Glutamatergic neuron (in vitro differentiated cells): Measurements from ENCODE around the gene GAL. TPM values are rescaled to one million over a fixed set of nuclear protein-coding genes. Genes with fewer than 3 reads are reported as not detected.

ENCODE experiments used
- DNase-seq: peaks from one replicate; pipeline ENCODE4 v3.0.0; 2022
- H3K27ac Mint-ChIP-seq: one replicate; pipeline ENCODE4 v1.8.0; 2020; ENCODE audit warnings: mild to moderate bottlenecking, mixed read lengths, inconsistent platforms; ENCODE audit not compliant: unreplicated experiment
- H3K27me3 Mint-ChIP-seq: one replicate; pipeline ENCODE4 v1.8.0; 2020; ENCODE audit warnings: mild to moderate bottlenecking, moderate library complexity, mixed read lengths, inconsistent platforms; ENCODE audit not compliant: unreplicated experiment
- H3K36me3 Mint-ChIP-seq: one replicate; pipeline ENCODE4 v1.8.0; 2020; ENCODE audit warnings: mild to moderate bottlenecking, mixed read lengths, inconsistent platforms; ENCODE audit not compliant: unreplicated experiment
- H3K4me1 Mint-ChIP-seq: one replicate; pipeline ENCODE4 v1.8.0; 2020; ENCODE audit warnings: mild to moderate bottlenecking, low read depth, mixed read lengths, inconsistent platforms; ENCODE audit not compliant: unreplicated experiment
- H3K4me3 Mint-ChIP-seq: one replicate; pipeline ENCODE4 v1.8.0; 2020; ENCODE audit warnings: mild to moderate bottlenecking, mixed read lengths, inconsistent platforms; ENCODE audit not compliant: unreplicated experiment
- H3K9me3 Mint-ChIP-seq: one replicate; pipeline ENCODE4 v1.8.0; 2020; ENCODE audit warnings: mild to moderate bottlenecking, moderate library complexity, mixed read lengths, inconsistent platforms; ENCODE audit not compliant: unreplicated experiment
- CTCF ChIP-seq: fragments of 200-600 bp; sonication (generic); IDR thresholded peaks from one replicate; pipeline ENCODE4 v1.5.0; 2021; ENCODE audit not compliant: partially characterized antibody, unreplicated experiment
- total RNA-seq: library from RNA; stranded (reverse); fragmentation: NEBNext Ultra II Directional; extraction: Animal tissue kit (Norgen Biotek cat#: 25700); gene quantifications from one replicate; pipeline ENCODE4 v1.2.1, GENCODE V29; 2021; ENCODE audit not compliant: unreplicated experiment

Gene GAL
- total RNA-seq, 1 donor from 2014 or later, result 37.6 TPM

DNA sequence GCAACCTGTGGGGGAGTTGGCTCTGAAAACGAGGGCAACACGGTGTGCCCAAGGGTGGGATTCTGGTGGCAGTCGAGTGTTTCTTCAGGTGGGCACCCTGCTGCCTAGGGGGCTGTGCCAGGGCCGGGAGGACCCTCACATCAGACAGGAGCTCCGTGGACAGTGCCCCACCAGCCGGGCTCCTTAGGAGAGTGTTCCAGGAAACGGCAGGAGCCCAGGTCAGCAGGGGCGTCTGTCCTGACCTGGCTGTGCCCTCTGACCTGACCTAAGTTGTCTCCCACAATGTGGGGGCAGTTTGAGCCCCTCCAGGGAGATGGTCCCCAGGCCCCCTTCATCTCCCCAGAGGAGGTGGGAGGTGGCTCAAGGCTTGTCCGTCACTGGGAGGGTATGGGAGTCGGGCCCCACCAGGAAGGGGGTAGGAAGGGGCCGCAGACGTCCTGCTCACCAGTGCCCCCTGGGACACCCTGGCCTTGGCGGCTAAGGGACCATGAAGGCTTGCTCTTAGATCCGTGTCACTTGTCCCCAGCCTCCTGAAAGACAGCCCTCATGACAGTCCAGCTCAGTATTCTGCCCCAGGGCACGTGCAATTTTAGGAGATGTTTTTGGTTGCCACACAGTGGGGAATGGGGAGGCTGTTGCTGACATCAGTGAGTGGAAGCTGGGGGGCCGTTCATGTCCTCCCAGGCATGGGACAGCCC lies 32.2 kb upstream of the GAL start:
- Mint-ChIP-seq H3K27me3 (no peaks in the 10 kb centered on the region), H3K4me3 (no peak overlapping the region), H3K9me3 (peaks cover 1% of the 10 kb centered on the region), H3K27ac (no peak overlapping the region), H3K36me3 (peaks cover 19% of the 10 kb centered on the region), H3K4me1 (no peaks in the 10 kb centered on the region)
- DNase-seq, result no peak
- TF ChIP-seq CTCF, result no peak

- Mint-ChIP-seq H3K4me3 (no peak overlapping the region), H3K4me1 (no peaks in the 10 kb centered on the region), H3K27ac (no peak overlapping the region), H3K9me3 (peaks cover 1% of the 10 kb centered on the region), H3K27me3 (no peaks in the 10 kb centered on the region), H3K36me3 (peaks cover 15% of the 10 kb centered on the region)
- DNase-seq, result no peak
- no peak for TF ChIP-seq CTCF
These were observed 31.6 kb upstream of the GAL start for GRCh38 chr11:68652683-68653156.

- H3K36me3 Mint-ChIP-seq, result peaks cover 15% of the 10 kb centered on the region
- no peak overlapping the region for H3K27ac Mint-ChIP-seq
- H3K4me3 Mint-ChIP-seq, result no peak overlapping the region
- H3K27me3 Mint-ChIP-seq, result no peaks in the 10 kb centered on the region
- TF ChIP-seq CTCF, result no peak
- DNase-seq, result no peak
- peaks cover 3% of the 10 kb centered on the region for H3K9me3 Mint-ChIP-seq
- H3K4me1 Mint-ChIP-seq, result no peaks in the 10 kb centered on the region
These were observed 30.6 kb upstream of the GAL start for GRCh38 chr11:68653486-68654430.

GRCh38 chr11:68654978-68655377 lies 29.4 kb upstream of the GAL start:
- no peaks in the 10 kb centered on the region for H3K27me3 Mint-ChIP-seq
- H3K4me3 Mint-ChIP-seq, result no peak overlapping the region
- no peak for TF ChIP-seq CTCF
- H3K36me3 Mint-ChIP-seq, result peaks cover 15% of the 10 kb centered on the region
- peaks cover 3% of the 10 kb centered on the region for H3K9me3 Mint-ChIP-seq
- no peak overlapping the region for H3K27ac Mint-ChIP-seq
- no peak for DNase-seq
- H3K4me1 Mint-ChIP-seq, result peaks cover 5% of the 10 kb centered on the region

DNA sequence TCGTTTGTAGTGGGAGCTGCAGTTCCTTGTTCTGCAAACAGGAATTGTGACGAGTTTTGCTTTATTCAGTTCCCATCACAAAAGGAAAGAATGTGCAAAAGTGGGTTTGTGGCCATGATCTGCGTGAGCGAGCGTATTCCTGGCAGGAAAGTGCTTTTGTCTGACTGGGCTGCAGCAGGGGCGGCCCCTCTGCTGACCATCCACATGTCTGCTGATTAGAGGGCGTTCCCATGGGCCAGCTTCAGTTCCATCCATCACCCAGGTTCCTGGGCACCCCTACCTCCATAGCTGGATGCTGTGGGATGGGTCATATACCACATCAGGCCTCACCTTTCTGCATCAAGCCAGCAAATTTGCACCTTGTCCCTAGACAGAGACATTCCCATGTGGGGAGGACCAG lies 28.9 kb upstream of the GAL start:
- Mint-ChIP-seq H3K27me3 (peaks cover under 1% of the 10 kb centered on the region), H3K4me1 (peaks cover 5% of the 10 kb centered on the region), H3K36me3 (peaks cover 15% of the 10 kb centered on the region), H3K9me3 (peaks cover 4% of the 10 kb centered on the region), H3K4me3 (no peak overlapping the region), H3K27ac (no peak overlapping the region)
- no peak for DNase-seq
- no peak for TF ChIP-seq CTCF
